Activated T-cell treated with anti-CD3 and anti-CD28 coated beads, Interleukin-2, amount 50 U/mL, for 24 hours (primary cell): ENCODE data around the gene SCAF4.
A peak's percentile ranks its signal among the peaks of the same experiment; 100 is the strongest.

Experiments
- DNase-seq: peaks from one replicate; pipeline ENCODE4 v3.0.0-alpha.2; 2020
- H3K27ac Mint-ChIP-seq: 2 replicates; pipeline ENCODE4 v1.8.0; 2020; ENCODE audit warnings: mild to moderate bottlenecking, mixed read lengths
- H3K27me3 Mint-ChIP-seq: 2 replicates; pipeline ENCODE4 v1.8.0; 2020; ENCODE audit warnings: mixed read lengths
- H3K36me3 Mint-ChIP-seq: 2 replicates; pipeline ENCODE4 v1.8.0; 2020; ENCODE audit warnings: low read depth, mixed read lengths
- H3K4me1 Mint-ChIP-seq: 2 replicates; pipeline ENCODE4 v1.8.0; 2020; ENCODE audit warnings: low read depth, mixed read lengths
- H3K4me3 Mint-ChIP-seq: 2 replicates; pipeline ENCODE4 v1.8.0; 2020; ENCODE audit warnings: mild to moderate bottlenecking, moderate library complexity, mixed read lengths
- H3K9me3 Mint-ChIP-seq: 2 replicates; pipeline ENCODE4 v1.8.0; 2020; ENCODE audit warnings: mixed read lengths

Gene SCAF4

GRCh38 chr21:31729622-31730343, 2.1 kb downstream of the SCAF4 start:
- Mint-ChIP-seq H3K9me3 (no peaks in the 10 kb centered on the region), H3K36me3 (peaks cover 34% of the 10 kb centered on the region), H3K27me3 (no peaks in the 10 kb centered on the region), H3K4me1 (peaks cover 26% of the 10 kb centered on the region), H3K4me3 (no peak overlapping the region), H3K27ac (peak overlapping the region; percentile 15)
- DNase-seq, result no peak

GRCh38 chr21:31728952-31729351, 3.0 kb downstream of the SCAF4 start:
- H3K27ac Mint-ChIP-seq, result no peak overlapping the region
- H3K36me3 Mint-ChIP-seq, result peaks cover 35% of the 10 kb centered on the region
- no peaks in the 10 kb centered on the region for H3K9me3 Mint-ChIP-seq
- no peaks in the 10 kb centered on the region for H3K27me3 Mint-ChIP-seq
- H3K4me3 Mint-ChIP-seq, result no peak overlapping the region
- H3K4me1 Mint-ChIP-seq, result peaks cover 34% of the 10 kb centered on the region
- no peak for DNase-seq

GRCh38 chr21:31728191-31728590, 3.7 kb downstream of the SCAF4 start:
- H3K4me3 Mint-ChIP-seq, result no peak overlapping the region
- no peaks in the 10 kb centered on the region for H3K27me3 Mint-ChIP-seq
- no peaks in the 10 kb centered on the region for H3K9me3 Mint-ChIP-seq
- H3K4me1 Mint-ChIP-seq, result peaks cover 40% of the 10 kb centered on the region
- DNase-seq, result no peak
- no peak overlapping the region for H3K27ac Mint-ChIP-seq
- peaks cover 40% of the 10 kb centered on the region for H3K36me3 Mint-ChIP-seq

- H3K27ac Mint-ChIP-seq, result no peak overlapping the region
- peaks cover 41% of the 10 kb centered on the region for H3K36me3 Mint-ChIP-seq
- H3K4me3 Mint-ChIP-seq, result no peak overlapping the region
- H3K4me1 Mint-ChIP-seq, result peaks cover 46% of the 10 kb centered on the region
- no peak for DNase-seq
- no peaks in the 10 kb centered on the region for H3K9me3 Mint-ChIP-seq
- H3K27me3 Mint-ChIP-seq, result no peaks in the 10 kb centered on the region
Observed at GRCh38 chr21:31727181-31727580, 4.7 kb downstream of the SCAF4 start.

- Mint-ChIP-seq H3K4me3 (no peak overlapping the region), H3K27ac (no peak overlapping the region), H3K27me3 (no peaks in the 10 kb centered on the region), H3K4me1 (peaks cover 52% of the 10 kb centered on the region), H3K36me3 (peaks cover 45% of the 10 kb centered on the region), H3K9me3 (no peaks in the 10 kb centered on the region)
- DNase-seq, result no peak
Observed at GRCh38 chr21:31726407-31726806, 5.5 kb downstream of the SCAF4 start.

GRCh38 chr21:31725202-31725839, 6.6 kb downstream of the SCAF4 start:
- peaks cover 42% of the 10 kb centered on the region for H3K36me3 Mint-ChIP-seq
- H3K27ac Mint-ChIP-seq, result peak overlapping the region; percentile 83
- peaks cover 63% of the 10 kb centered on the region for H3K4me1 Mint-ChIP-seq
- H3K9me3 Mint-ChIP-seq, result no peaks in the 10 kb centered on the region
- peak overlapping the region; percentile 10 for H3K4me3 Mint-ChIP-seq
- DNase-seq, result no peak
- H3K27me3 Mint-ChIP-seq, result no peaks in the 10 kb centered on the region

- Mint-ChIP-seq H3K4me3 (peak overlapping the region; percentile 10), H3K27me3 (no peaks in the 10 kb centered on the region), H3K36me3 (peaks cover 41% of the 10 kb centered on the region), H3K4me1 (peaks cover 65% of the 10 kb centered on the region), H3K9me3 (no peaks in the 10 kb centered on the region), H3K27ac (peak overlapping the region; percentile 83)
- no peak for DNase-seq
Observed at GRCh38 chr21:31724552-31724951, 7.4 kb downstream of the SCAF4 start.

GRCh38 chr21:31721381-31721780, 10.5 kb downstream of the SCAF4 start:
- no peak overlapping the region for H3K4me3 Mint-ChIP-seq
- no peak overlapping the region for H3K27ac Mint-ChIP-seq

GRCh38 chr21:31720739-31721138, 11.2 kb downstream of the SCAF4 start:
- DNase-seq, result no peak
- H3K36me3 Mint-ChIP-seq, result peaks cover 36% of the 10 kb centered on the region
- H3K9me3 Mint-ChIP-seq, result no peaks in the 10 kb centered on the region
- no peaks in the 10 kb centered on the region for H3K27me3 Mint-ChIP-seq
- peak overlapping the region; percentile 38 for H3K27ac Mint-ChIP-seq
- peaks cover 80% of the 10 kb centered on the region for H3K4me1 Mint-ChIP-seq
- no peak overlapping the region for H3K4me3 Mint-ChIP-seq

More at GRCh38 chr21:31721381-31721780, 10.5 kb downstream of the SCAF4 start:
- Mint-ChIP-seq H3K36me3 (peaks cover 39% of the 10 kb centered on the region), H3K9me3 (no peaks in the 10 kb centered on the region), H3K27me3 (no peaks in the 10 kb centered on the region), H3K4me1 (peaks cover 77% of the 10 kb centered on the region)
- DNase-seq, result no peak

- Mint-ChIP-seq H3K4me3 (no peak overlapping the region), H3K4me1 (peaks cover 81% of the 10 kb centered on the region), H3K27me3 (no peaks in the 10 kb centered on the region), H3K27ac (peak overlapping the region; percentile 38), H3K36me3 (peaks cover 33% of the 10 kb centered on the region), H3K9me3 (no peaks in the 10 kb centered on the region)
- DNase-seq, result no peak
Observed at GRCh38 chr21:31720330-31720729, 11.6 kb downstream of the SCAF4 start.

GRCh38 chr21:31716106-31716505, 15.8 kb downstream of the SCAF4 start:
- Mint-ChIP-seq H3K9me3 (no peaks in the 10 kb centered on the region), H3K4me1 (peaks cover 83% of the 10 kb centered on the region), H3K27ac (peak overlapping the region; percentile 58), H3K4me3 (no peak overlapping the region), H3K36me3 (peaks cover 18% of the 10 kb centered on the region), H3K27me3 (no peaks in the 10 kb centered on the region)
- DNase-seq, result no peak

GRCh38 chr21:31714741-31715365, 17.1 kb downstream of the SCAF4 start:
- DNase-seq, result no peak
- Mint-ChIP-seq H3K9me3 (no peaks in the 10 kb centered on the region), H3K27ac (peak overlapping the region; percentile 96), H3K4me3 (no peak overlapping the region), H3K4me1 (peaks cover 85% of the 10 kb centered on the region), H3K27me3 (no peaks in the 10 kb centered on the region), H3K36me3 (peaks cover 20% of the 10 kb centered on the region)

- no peak for DNase-seq
- peak overlapping the region; percentile 1 for H3K4me3 Mint-ChIP-seq
Observed at GRCh38 chr21:31713973-31714740, 17.8 kb downstream of the SCAF4 start.

GRCh38 chr21:31713115-31713514, 18.8 kb downstream of the SCAF4 start:
- no peak overlapping the region for H3K4me3 Mint-ChIP-seq
- no peak for DNase-seq
- H3K9me3 Mint-ChIP-seq, result no peaks in the 10 kb centered on the region
- H3K4me1 Mint-ChIP-seq, result peaks cover 86% of the 10 kb centered on the region
- H3K27ac Mint-ChIP-seq, result peak overlapping the region; percentile 44
- peaks cover 16% of the 10 kb centered on the region for H3K36me3 Mint-ChIP-seq
- no peaks in the 10 kb centered on the region for H3K27me3 Mint-ChIP-seq

More at GRCh38 chr21:31713973-31714740, 17.8 kb downstream of the SCAF4 start:
- peaks cover 88% of the 10 kb centered on the region for H3K4me1 Mint-ChIP-seq
- no peaks in the 10 kb centered on the region for H3K27me3 Mint-ChIP-seq
- no peaks in the 10 kb centered on the region for H3K9me3 Mint-ChIP-seq
- peaks cover 22% of the 10 kb centered on the region for H3K36me3 Mint-ChIP-seq
- H3K27ac Mint-ChIP-seq, result peak overlapping the region; percentile 96
